Measurements from ENCODE around the gene VPS35. TPM values are rescaled to one million over a fixed set of nuclear protein-coding genes. Genes with fewer than 3 reads are reported as not detected.

Gene VPS35
- 143 and 167 TPM in 2 replicates for total RNA-seq

DNA sequence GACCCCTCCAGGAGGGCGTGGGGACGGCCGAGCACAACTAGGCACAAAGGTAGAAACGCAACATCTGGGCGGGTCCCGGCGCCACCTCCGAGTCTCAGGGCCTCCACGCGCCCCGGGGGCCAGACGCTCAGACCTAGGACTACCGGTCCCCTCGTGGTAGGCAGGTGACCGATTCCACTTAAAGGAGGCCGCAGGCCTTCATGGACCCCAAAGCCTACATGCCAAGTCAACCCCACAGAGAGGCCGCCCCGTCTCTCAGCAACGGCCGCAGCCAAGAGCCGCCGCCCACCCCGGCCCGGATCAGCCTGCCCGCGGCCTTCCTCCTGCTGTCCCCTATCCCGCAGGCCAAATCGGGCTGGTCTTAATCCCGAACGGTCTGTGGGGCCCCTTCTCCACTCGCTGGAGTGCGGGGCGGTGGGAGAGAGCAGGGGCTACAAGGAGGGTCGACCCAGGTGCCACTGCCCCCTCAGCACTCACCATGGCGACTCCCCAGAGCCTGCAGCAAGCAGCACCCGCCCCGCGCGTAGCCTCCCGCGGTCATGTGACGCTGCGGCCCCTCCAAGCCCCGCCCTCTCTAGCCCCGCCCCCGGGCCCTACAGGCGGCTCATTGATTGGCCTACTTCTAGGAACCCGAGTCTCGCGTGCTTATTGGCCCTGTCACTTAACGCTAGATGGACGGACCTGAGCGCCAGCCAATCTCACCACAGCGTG is at the start of gene VPS35:
VPS35 (minus strand) TSS at position 525 of the 711 bp plus-strand sequence; CDS start at position 480, 45 bp downstream.
- DNase-seq = peak; percentile 99

DNA sequence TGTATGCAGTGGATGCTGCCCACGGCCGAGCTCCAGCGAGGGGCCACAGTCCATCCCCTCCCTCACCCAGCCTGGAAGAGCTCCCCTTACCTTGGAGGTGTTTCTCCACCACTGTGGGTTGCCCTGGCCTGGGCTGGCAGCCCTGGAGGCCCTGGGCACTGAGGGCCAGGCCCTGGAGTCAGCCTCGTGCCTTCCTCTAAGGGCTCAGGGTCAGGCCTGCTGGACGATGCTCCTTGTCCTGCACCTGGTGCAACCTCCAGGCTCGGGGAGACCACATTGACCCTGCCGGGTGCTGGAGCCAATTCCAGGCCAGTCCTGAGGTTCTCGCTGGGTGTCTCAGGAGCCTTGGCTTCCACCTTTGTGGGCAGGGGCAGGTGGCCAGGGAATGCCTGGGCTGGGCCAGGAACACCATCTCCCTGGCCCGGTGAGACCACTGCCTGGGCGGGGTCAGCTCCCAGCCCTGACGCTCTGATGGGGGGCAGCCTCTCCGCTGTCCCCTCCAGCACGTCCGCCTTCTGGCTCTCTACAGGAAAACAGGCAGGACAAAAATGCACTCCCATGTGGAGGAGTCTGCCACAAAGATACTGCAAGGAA is 48.7 kb upstream of the VPS35 start:
- no peak for DNase-seq

DNA sequence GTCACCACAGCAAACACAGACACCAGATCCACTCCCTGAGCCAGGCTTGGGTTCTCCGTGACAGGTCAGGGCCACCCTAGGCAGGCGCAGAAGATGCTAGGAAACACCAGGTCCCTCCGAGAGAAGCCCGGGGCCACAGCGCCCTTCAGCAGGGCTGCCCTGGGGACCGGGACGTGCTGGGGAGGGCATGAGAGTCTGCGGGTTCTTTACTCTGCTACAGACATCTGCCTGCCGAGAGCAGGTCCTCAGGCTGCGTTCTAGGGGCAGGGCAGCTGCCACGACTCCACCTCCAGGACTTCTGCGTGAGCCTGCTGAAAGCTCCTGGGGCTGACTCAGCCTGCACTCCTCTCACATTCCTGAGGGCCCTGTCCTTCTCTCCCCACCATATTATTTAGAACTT is 47.7 kb upstream of the VPS35 start:
- DNase-seq = no peak

DNA sequence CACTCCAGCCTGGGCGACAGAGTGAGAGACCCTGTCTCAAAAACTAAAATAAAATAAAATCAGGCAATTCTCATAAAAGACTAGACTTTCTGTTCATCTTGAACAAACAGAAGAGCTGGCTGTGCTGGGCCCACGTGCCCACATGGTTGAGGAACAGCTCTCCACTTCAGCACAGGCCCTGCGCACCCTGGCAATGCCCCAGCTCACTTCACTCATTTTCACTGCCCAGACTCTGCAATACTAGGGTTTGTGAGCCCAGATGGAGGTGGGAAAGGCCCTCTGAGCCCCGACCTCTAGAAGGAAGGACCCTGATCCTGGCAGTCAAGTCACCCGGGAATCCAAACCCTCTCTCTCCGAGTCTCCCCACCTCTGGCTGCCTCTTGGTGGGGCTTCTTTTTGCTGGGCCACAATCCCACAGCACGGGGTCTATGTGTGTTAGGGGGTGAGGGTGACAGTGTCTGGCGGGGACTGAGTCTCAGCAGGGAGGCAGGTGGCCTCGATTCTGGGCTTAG is 44.4 kb upstream of the VPS35 start:
- DNase-seq = no peak

DNA sequence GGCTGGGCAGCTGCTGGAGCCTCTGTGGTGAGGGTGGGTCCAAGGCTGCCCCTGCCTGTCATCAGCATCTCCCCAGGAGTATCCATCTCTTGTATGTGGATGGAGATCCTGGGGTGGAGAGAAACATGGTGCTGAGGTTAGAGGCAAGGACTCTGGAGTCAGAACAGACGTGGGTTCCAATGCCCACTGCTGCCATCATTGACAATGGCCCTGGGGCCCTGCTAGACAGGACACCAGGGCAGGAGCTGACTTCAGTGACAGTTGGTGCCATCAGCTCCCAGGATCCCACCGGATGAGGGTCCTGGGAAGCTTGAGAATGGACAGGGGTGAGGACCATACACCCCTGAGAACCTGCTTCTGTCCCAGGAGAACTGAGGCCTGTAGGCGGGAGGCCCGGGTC is 43.6 kb upstream of the VPS35 start:
- no peak for DNase-seq

DNA sequence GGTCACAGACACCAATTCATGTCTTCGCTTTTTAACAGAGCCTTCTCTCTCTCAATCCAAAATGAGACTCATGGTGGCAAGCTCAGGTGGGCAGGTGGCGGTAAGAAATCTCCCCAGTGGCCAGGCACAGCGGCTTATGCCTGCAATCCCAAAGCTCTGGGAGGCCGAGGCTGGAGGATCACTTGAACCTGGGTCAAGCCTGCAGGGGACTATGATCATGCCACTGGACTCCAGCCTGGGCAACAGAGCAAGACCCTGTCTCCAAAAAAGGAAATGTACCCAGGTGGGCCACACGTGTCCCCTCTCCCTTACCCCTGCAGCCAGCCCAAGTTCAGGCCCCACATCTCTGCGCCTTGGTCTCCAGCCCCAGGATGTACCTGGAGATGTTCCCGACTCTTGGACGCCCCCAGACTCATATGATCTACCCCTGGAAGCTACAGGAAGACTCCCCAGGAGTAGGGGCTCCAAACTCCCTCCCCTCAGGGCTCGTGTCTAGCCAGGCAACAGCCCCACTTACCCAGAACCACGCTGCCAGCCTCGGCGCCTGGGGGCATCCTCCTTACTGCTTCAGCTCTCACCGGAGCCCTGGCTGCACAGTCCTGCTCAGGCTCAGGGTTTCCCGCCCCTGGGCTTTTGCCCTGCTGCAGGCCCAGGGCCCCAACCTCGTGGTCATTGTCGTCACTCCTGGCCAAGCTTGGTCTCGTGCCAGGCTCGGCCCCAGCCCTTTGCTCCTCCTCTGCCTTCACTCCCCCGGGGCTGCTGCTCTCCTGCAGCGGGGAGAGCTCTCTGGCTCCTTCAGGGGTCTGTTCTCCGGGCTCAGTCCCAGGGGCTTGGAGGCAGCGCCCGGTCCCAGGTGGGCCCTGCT is 42.9 kb upstream of the VPS35 start:
- DNase-seq = no peak

DNA sequence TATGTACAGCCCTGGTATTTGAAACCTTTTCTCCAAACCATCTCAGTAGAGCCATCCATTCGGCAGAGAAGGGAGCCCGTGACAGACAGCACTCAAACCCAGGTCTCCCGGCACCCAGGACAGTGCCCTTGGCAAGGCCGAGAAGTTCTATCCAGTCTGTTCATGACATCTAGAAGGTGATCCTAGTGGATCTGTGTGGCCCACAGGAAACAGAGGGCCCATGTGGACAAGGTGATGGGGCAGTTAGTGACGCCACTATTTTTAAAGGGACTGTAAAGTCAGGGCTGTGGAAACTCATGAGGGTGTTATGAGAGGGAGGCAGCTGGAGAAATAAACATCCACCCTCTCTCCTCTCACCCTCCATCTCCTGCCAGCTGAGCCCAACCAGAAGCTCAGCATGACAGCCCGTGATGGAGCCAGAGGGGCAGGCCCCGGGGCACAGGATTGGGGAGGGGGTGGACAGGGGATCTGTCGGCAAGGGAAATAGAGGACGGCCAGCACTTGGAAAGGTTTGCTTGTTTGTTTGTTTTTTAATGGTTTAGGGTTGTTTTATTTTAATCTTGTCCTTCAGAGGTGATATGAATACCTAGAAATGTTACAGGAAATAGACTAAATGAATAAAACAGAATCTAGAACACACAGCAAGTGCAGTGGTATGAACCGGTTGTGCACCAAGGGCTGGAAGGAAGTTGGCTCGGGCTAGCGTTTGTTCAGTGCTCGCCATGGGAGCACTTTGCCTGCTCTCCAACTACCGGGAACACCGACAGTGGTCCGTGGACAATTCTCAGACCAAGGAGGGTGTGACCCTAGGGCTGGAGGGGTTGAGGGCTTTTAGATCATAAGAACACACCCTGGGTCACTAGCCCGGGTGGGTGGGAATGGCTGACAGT is 42.1 kb upstream of the VPS35 start:
- DNase-seq = no peak

DNA sequence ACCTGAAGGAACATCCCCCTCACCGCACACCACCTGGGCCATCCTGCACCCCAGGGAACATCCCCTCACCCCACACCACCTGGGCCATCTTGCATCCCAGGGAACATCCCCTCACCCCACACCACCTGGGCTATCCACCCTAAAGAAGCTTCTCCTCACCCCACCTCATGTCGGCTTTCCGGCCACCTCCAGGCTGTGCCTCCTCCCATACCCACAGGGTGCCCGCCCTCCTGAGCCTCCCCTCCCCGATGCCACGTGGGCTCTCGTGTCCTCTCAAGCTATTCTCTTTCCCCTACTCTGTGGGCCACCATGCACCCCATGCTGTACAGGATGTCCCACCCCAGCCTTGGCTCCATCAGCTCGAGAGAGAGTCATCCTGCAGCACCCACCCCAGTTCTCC is 41.1 kb upstream of the VPS35 start:
- no peak for DNase-seq

DNA sequence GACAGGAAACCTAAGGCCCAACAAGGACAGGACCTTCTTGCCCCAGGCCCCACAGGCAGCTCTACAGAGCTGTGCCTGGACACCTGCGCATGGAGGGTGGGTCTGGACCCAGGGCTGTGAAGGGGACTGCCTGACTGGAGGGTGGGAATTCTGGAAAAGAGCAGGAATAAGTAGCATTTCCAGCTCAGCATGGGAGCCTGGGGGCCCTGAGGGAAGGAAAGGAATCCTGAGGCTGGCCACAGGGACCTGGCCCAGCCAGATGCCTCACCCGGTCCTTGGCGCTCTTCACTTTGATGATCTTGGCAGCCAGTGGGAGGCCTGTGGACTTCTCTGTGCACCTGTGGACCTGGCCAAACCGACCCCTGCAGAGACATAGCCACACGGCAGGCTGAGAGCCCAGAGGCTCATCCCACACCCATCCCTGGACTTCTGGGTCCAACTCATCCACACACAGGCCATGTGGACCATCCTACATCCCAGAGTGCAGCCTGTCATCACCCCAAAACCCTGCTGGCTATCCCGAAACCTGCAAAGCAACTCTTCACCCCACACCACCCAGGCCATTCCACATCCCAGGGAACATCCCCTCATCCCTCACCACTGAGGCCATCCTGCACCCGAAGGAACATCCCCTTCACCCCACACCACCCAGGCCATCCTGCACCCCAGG is 40.5 kb upstream of the VPS35 start:
- no peak for DNase-seq

DNA sequence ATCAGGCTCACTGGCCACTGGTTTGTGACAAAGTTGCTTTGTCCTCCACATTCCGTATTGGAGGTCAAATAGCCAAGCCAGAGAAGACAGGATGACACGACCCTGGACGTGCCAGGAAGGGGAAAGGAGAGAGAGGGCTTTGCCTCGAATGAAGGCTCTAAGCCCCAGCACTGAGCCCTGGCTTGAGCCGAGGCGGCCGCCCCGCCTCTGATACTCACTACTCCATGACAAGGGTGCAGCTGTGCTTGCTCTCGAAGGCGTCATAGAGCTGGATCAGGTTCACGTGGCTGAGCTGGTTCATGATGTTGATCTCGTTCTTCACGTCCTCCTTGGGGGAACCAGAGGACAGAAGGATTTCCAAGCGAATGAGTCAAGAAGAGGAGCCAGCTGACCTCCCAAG is 39.8 kb upstream of the VPS35 start:
- no peak for DNase-seq

DNA sequence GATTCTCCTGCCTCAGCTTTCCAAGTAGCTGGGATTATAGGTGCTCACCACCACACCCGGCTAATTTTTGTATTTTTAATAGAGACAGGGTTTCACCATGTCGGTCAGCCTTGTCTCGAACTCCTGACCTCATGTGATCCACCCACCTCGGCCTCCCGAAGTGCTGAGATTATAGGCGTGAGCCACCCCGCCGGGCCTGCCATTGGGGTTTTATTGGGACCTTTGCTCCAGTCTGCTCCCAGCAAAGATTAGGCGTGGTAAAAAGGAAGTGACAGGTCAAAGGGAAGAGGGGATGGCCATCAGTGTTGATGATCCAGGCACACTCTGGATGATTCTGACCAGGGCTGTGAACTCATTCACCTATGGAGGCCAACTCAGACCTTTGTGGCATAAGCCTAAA is 38.7 kb upstream of the VPS35 start:
- DNase-seq = no peak

DNA sequence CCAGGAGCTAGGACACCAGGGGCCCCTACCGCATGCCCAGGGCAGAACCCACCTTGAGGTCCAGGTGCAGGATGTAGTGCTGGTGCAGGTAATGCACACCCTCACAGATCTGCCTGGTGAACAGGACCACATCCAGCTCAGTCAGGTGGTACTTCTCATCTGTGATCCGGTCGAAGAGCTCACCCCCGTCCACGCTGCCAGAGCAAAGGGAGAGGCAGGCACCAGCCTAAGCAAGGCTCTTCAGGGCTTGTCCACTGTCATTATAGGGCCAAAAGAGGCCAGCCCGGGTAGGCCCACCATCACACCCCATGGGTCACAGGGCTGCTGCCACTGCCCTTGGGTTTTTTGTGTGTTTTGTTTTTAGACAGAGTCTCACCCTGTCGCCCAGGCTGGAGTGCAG is 38.2 kb upstream of the VPS35 start:
- DNase-seq = no peak

DNA sequence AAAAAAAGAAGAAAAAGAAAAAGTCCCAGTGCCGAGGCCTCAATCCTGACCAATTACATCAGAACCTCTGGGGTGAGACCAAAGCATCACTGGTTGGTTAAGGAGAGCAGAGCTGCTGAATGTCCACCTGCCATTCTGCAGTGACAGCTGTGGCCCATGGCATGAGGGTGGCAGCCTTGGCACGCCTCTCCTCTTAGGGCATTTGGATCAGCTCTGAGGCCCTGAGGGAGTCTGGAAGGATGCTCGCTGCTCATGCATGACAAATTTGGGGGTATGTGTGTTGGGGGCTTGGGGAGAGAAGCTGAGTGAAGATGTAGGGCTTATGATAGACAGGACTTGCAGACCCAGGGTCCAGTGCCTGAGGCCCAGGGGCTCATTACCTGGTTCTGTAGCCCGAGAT is 32.9 kb upstream of the VPS35 start:
- DNase-seq = no peak

DNA sequence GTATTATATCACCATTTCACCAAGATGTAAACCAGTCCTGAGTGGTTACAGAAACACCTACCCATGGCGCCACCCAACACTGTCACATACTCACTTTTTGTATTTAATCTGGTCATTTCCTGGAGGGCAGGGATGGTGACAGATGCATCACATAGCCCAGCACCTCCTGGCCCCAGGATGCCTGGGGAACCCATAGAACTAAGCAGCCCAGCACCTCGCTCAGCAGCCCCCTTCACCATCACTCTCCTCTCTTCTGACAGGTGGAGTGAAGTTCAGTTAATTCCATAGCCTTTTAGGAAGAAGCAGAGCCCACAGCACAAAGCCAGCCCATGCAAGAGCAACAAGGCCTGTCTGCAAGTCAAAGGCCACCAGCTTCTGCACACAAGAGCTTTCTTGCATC is 31.6 kb upstream of the VPS35 start:
- no peak for DNase-seq

DNA sequence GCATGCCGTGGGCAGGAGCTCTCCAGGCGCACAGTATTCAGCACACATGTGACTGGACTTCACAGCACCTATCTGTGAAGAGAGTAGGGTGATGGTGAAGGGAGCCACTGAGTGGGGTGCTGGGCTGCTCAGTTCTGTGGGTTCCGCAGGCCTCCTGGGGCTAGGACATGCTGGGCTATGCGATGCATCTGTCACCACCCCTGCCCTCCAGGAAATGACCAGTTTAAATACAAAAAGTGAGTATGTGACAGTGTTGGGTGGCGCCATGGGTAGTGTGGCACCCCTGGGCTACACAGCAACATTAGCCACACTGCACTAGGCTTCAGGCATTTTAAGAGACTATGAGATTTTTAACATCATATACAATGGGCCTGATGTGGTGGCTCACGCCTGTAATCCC is 30.6 kb upstream of the VPS35 start:
- DNase-seq = no peak

DNA sequence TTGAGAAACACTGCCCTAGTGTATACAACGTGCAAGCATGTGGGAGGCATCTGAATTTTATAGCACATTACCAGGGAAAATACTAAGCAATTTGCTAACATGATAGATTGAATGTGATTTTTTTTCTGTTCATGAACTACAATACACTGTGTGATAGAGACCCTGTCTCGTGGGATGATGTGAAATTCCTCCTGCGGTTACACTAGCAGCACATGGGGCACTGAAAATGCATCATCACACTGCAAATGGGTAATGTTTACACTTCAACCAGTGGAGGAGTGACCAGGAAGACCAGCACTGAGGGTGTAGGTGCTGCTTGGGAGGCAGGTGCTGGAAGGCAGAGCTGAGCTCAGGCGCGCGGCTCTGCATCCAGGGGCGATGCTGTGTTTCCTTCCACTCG is 29.2 kb upstream of the VPS35 start:
- DNase-seq = no peak

DNA sequence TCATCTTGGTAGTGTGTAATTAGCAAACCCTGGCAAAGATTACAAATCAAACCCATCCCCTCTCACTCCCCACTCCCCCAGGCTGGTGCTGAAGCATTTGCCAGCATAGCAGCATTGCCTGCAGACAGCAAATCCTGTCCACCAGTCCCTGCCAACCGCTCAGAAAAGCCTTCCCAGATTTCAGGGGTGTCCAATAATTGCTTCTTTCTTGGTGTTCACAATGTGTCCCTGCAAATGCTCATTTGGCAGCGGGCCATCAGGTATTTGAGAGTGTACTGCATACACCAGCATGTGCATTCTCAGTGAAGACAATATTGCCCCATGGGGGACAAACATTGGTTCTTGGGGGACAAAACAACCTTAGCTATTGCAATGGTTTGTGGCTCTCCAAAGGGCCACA is 28.7 kb upstream of the VPS35 start:
- DNase-seq = no peak

DNA sequence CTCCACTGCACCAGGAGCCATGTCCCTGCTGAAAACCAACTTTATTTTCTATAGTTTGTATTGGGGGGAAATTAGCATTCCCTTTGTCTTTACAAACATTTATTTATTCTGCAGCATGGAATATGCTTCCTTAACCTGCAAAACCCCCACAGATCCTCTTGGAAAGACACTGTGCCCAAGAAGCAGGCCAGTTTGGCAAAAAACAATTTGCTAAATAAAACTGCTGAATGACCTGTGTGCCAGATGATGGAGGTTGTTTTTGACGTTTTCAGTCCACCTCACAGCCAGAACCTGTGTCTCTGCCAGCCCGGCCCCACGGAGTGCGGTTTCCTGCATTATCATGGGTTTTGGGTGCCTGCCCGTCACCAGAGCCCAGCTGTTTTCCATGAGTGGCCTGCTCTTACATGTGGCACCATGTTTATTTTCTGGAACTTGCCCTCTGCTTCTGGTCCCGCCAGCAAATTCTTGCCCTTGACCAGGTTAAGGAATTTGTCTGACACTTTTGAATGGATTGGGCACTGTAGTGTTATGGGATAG is 26.9 kb upstream of the VPS35 start:
- no peak for DNase-seq

DNA sequence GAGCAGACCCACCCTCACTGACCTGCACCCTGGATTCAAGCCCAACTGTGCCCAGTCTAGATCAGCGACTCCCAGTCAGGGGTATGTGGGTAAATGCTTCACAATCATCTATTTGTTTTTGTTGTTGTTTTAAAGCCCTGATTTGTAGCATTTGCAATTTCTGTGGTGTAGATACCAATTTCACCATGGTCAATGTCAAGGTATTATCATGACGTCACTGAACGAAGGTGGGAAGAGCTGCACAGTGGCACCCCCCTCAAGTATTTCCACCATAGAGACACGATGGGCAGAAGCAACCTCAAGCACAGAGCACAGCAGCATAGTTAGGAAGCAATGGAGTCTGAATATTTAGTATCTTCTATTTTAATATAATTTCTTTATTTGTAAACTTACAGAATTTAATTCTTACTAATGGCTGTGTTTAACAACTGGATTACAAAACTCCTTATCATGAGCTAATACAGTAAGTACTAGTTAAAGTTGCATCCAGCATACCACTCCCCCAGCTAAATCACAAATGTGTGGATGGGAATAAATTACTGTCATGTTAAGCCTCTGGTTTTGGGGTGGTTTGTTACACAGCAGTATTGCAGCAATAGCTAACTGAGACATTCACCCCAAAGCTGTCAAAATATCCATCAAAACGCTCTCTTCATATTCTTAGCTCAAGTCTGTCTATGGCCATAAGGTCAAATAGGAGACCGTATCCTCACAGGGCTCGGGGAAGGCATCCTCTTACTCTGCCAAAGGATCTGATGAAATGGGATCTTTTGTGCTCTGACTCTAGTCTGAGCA is 26.0 kb upstream of the VPS35 start:
- DNase-seq = no peak

DNA sequence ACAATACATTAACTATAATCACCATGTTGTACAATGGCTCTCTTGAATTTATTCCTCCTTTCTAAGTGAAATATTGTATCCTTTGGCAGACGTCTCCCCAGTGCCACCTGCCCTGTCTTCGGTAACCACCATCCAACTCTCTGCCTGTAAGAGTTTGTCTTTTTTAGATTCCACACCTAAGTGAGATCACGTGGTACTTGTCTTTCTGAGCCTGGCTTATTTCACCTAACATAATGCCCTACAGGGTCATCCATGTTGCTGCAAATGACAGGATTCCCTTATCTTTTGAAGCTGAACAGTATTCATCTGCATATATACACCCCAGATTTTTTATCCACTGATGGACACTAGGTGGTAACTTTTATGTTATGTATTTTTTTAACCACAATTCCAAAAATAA is 24.7 kb upstream of the VPS35 start:
- DNase-seq = no peak

DNA sequence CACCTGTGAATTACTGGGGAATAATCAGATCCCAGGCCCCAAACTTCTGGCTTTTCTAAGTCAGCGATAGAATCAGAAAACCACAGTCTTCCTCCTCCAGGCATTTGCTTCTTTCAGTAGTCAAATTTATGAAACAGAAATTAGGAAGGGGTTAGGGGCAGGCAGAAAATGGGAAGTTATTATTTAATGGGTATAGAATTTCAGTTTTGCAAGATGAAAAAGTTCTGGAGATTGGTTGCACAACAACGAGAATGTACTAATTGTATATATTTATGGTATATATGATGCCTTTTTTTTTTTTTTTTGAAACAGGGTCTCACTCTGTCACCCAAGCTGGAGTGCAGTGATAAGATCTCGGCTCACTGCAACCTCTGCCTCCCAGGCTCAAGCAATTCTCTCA is 23.9 kb upstream of the VPS35 start:
- no peak for DNase-seq

Measured in dermis blood vessel endothelial cell (primary cell).